ENCODE measurements around the gene ABLIM1.

ABLIM1 gene

GRCh38 chr10:114603948-114604347 lies 54.1 kb downstream of the ABLIM1 start:
- Histone ChIP-seq H3K27ac (peak overlapping the region in 1 of 21 experiments; percentile 14), H3K4me3 (no peak overlapping the region)

DNA sequence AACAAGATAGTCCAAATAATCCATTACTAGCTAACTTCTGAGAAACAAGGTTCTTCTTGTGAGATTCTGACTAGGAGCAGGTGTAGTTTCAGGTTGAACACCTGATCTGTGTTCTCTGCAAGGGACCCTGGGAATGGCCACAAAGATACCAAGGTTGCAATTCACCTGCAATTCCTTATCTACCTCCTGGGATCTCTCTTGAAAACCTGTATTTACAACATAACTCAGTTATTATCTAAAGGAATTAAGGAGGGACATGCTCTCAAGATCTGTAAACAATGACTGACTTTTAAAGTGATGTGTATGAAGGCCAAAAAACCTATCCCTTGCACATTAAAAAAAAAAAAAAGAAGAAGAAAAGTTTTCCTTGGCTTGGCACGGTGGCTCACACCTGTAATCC lies 54.8 kb downstream of the ABLIM1 start:
- H3K27ac ChIP-seq = no peak overlapping the region
- H3K4me3 ChIP-seq = no peak overlapping the region

- Histone ChIP-seq H3K4me3 (no peak overlapping the region), H3K27ac (no peak overlapping the region)
Measured at GRCh38 chr10:114600057-114600456, 58.0 kb downstream of the ABLIM1 start.

- no peak overlapping the region for H3K4me3 ChIP-seq
- H3K27ac ChIP-seq = no peak overlapping the region
Measured at GRCh38 chr10:114596793-114597192, 61.3 kb downstream of the ABLIM1 start.

- H3K27ac ChIP-seq = no peak overlapping the region
Measured at GRCh38 chr10:114593816-114594468, 64.1 kb downstream of the ABLIM1 start.

GRCh38 chr10:114593240-114593792 lies 64.8 kb downstream of the ABLIM1 start:
- H3K27ac ChIP-seq = no peak overlapping the region
- H3K4me3 ChIP-seq = no peak overlapping the region

More at GRCh38 chr10:114593816-114594468, 64.1 kb downstream of the ABLIM1 start:
- H3K4me3 ChIP-seq = no peak overlapping the region

DNA sequence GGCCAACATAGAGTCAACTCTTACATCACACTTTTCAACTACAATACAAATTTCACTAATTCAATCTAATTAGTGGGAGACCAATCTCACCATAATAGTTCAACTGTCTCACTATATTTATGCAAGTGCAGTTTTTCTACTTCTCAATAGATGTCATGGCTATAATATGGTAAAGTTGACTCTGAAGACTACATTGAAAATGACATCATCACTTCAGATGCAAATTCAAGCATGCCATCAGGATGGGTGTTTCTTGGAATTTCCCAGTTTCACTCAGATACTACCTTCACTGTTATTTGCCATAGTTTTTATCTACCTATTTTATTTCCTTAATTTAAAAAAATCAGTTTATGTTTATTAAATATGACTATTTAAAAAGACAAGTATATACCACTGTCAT lies 67.1 kb downstream of the ABLIM1 start:
- Histone ChIP-seq H3K27ac (no peak overlapping the region), H3K4me3 (no peak overlapping the region)

- Histone ChIP-seq H3K27ac (peak overlapping the region in 1 of 21 experiments; percentile 4), H3K4me3 (no peak overlapping the region)
Measured at GRCh38 chr10:114584419-114584818, 73.7 kb downstream of the ABLIM1 start.

GRCh38 chr10:114581071-114581470 lies 77.0 kb downstream of the ABLIM1 start:
- Histone ChIP-seq H3K4me3 (no peak overlapping the region), H3K27ac (no peak overlapping the region)

GRCh38 chr10:114577133-114577532 lies 80.9 kb downstream of the ABLIM1 start:
- H3K27ac ChIP-seq = peak overlapping the region in 18 of 21 experiments; percentile 26 to 81 (median 59)
- no peak overlapping the region for H3K4me3 ChIP-seq

- Histone ChIP-seq H3K4me3 (no peak overlapping the region), H3K27ac (peak overlapping the region in 18 of 21 experiments; percentile 26 to 81 (median 59))
Measured at GRCh38 chr10:114576716-114577115, 81.4 kb downstream of the ABLIM1 start.

DNA sequence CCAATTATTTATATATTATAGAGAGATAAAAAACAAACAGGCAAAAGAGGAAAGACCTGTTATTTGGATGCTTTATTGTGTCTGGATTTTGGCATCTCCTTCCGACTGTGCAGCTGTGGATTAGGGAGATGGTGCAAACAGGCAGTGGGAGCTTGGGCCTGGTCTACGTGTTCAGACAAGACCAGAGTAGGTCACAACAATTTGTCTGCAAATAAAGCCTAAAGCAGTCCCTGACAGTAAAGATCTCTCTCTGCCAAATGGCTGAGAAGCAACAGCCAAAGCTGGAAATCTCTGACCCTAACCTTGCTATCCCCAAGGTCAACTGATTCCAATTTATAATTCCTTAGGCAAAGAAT lies 82.0 kb downstream of the ABLIM1 start:
- peak overlapping the region in 17 of 21 experiments; percentile 26 to 81 (median 60) for H3K27ac ChIP-seq
- no peak overlapping the region for H3K4me3 ChIP-seq

GRCh38 chr10:114575417-114576131 lies 82.5 kb downstream of the ABLIM1 start:
- Histone ChIP-seq H3K4me3 (no peak overlapping the region), H3K27ac (peak overlapping the region in 14 of 21 experiments; percentile 23 to 81 (median 60))

GRCh38 chr10:114573330-114574045 lies 84.6 kb downstream of the ABLIM1 start:
- Histone ChIP-seq H3K27ac (no peak overlapping the region), H3K4me3 (peak overlapping the region in 1 of 7 experiments; percentile 10)

GRCh38 chr10:114571316-114571999 lies 86.6 kb downstream of the ABLIM1 start:
- H3K27ac ChIP-seq = no peak overlapping the region
- no peak overlapping the region for H3K4me3 ChIP-seq

- Histone ChIP-seq H3K4me3 (no peak overlapping the region), H3K27ac (no peak overlapping the region)
Measured at GRCh38 chr10:114566064-114566463, 92.0 kb downstream of the ABLIM1 start.

DNA sequence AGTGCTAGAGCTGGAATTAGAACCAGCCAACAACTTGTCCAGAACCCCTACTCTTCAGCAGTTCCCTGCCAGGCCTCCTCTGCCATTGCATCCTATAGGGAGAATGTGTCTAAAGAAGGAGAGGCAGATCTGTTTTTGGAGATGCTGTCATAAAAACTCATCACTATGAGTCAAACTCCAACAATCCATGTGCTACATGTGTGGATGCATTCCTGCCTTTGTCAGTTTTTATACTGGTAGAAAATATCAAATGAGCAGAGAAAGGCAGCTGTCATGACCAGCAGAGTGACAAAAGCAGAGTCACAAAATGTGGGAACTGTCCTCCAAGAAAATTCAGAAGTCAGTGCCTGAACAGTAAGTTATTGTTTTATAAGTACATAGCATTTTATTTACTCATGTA lies 93.0 kb downstream of the ABLIM1 start:
- Histone ChIP-seq H3K27ac (no peak overlapping the region), H3K4me3 (no peak overlapping the region)

GRCh38 chr10:114561008-114561523 lies 97.0 kb downstream of the ABLIM1 start:
- Histone ChIP-seq H3K27ac (no peak overlapping the region), H3K4me3 (no peak overlapping the region)

GRCh38 chr10:114560144-114560543 lies 97.9 kb downstream of the ABLIM1 start:
- Histone ChIP-seq H3K27ac (no peak overlapping the region), H3K4me3 (no peak overlapping the region)

DNA sequence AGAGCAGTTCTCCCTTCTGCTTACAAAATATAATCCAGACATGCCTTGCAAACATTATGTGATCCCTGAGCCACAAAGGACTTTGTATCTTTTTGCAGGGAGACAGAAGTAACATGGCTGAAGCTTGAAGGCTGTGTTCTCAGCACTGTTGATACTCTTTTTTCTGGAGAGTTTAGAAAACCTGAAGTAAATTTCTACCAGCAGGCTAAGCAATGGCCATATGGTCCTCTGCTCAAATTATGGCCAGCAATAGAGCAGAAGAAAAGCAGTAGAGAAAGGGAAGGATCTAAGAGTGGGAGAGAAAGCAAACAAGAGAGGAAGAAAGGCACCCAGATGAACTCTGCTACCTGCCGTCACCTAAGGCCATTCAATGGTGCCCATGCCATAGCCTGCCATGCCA lies 98.4 kb downstream of the ABLIM1 start:
- Histone ChIP-seq H3K27ac (no peak overlapping the region), H3K4me3 (no peak overlapping the region)

All from skin epidermis (tissue), 12 donors.